HUES6 (cell line): Measurements from ENCODE around the gene LRRK1.

Experiments
- H3K27ac ChIP-seq: 2 replicates; pipeline ENCODE4 v1.7.0; 2013; ENCODE audit warnings: low read depth, mild to moderate bottlenecking, low read length, inconsistent platforms
- H3K27me3 ChIP-seq: 2 replicates; pipeline ENCODE4 v1.6.1; 2013; ENCODE audit warnings: low read length; ENCODE audit not compliant: control insufficient read depth, insufficient read depth
- H3K36me3 ChIP-seq: 2 replicates; pipeline ENCODE4 v1.6.1; 2013; ENCODE audit warnings: low read length; ENCODE audit not compliant: control insufficient read depth, insufficient read depth
- H3K4me1 ChIP-seq: 2 replicates; pipeline ENCODE4 v1.6.1; 2013; ENCODE audit warnings: low read length; ENCODE audit not compliant: control insufficient read depth, insufficient read depth
- H3K4me3 ChIP-seq: 2 replicates; pipeline ENCODE4 v1.5.1; 2013; ENCODE audit warnings: low read depth, low read length
- H3K9ac ChIP-seq: one replicate; pipeline ENCODE4 v1.6.1; 2013; ENCODE audit warnings: mild to moderate bottlenecking, low read length
- H3K9me3 ChIP-seq: 2 replicates; pipeline ENCODE4 v1.6.1; 2013; ENCODE audit warnings: low read depth, low read length; ENCODE audit not compliant: control insufficient read depth, insufficient read depth

Gene LRRK1

DNA sequence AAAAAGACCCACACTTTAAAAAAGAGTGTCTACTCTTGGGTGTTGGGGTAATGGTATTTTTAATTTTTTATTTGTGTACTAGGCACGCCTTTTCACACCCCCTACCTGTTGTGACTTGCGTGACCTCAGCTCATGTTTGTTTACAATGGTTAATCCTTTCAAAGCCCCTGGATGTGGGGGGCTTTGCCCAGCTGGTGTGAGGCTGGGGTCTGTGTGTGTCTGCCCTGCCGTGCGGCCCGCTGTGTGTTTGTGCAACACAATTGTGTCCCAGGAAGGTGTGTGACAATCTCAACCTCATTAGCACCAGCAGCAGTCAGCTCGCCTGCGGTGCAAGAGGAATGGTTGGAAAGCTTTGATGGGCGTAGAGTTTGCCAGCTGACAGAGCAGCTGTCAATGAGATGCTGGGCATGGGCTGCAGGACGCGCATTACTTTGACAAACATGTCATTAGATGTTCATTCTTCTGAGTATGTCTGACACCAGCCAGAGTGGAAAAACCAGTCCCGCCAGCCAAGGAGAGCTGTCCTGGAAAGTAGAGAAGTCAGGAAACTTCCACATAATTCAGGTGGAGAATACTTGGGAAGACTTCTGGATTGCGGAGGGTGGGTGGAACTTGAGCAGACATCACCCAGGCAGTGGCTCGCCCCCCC is 9.6 kb downstream of the LRRK1 start:
- Histone ChIP-seq H3K4me3 (no peak overlapping the region), H3K4me1 (peaks cover 22% of the 10 kb centered on the region; the same call in 1 of the 2 replicates), H3K27ac (no peak overlapping the region), H3K9ac (no peak overlapping the region), H3K9me3 (no peaks in the 10 kb centered on the region), H3K27me3 (peaks cover 3% of the 10 kb centered on the region; the same call in 1 of the 2 replicates), H3K36me3 (no peaks in the 10 kb centered on the region)

DNA sequence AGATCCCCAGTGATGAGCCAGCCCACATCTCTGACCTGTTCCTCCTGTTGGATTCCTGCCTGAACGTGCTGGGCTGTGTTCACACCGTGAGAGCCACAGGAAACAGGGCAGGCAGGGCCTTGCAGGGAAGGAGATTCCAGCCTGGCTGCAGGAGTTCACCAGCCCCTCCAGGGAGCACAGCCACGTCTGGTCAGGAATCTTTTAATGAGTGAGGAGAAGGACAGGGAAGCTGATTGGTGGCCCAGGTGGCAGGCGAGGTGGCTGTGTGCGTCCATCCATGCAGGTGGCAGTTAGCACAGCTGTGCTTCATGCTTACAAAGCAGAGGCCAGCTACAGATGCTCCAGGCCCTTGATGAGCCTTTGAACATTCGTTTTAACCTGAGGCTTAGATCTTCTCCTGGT is 10.5 kb downstream of the LRRK1 start:
- Histone ChIP-seq H3K4me1 (peaks cover 22% of the 10 kb centered on the region; the same call in 1 of the 2 replicates), H3K27ac (no peak overlapping the region), H3K36me3 (no peaks in the 10 kb centered on the region), H3K9me3 (no peaks in the 10 kb centered on the region), H3K4me3 (no peak overlapping the region), H3K9ac (no peak overlapping the region), H3K27me3 (no peaks in the 10 kb centered on the region)

DNA sequence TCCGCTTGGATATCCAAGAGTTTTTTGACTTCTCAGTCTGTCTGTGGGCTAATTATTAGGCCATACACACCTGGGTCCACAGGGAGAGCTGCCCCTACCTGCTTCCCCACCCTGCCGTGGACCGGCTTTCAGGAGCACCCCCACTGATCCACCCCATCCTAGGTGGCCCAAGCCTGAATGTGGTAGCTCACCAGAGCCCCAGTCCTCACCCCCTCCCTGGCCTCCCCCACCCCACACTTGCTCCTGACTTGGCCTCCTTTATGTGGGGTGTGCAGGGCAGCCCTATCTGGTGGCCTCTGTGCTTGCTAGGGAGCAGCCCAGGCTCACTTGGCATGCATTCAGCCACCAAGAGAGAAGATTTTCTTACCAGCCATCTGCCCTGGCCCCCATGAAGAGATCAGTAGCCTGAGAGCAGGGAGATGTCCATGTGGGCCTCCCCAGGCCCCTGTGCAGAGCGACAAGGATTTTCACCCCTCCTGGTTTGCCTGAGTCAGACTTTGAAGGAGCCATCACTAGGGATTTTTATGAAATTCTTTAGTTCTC is 11.2 kb downstream of the LRRK1 start:
- no peaks in the 10 kb centered on the region for H3K9me3 ChIP-seq
- no peak overlapping the region for H3K27ac ChIP-seq
- no peaks in the 10 kb centered on the region for H3K36me3 ChIP-seq
- no peak overlapping the region for H3K4me3 ChIP-seq
- H3K27me3 ChIP-seq, result no peaks in the 10 kb centered on the region
- H3K4me1 ChIP-seq, result peaks cover 22% of the 10 kb centered on the region; the same call in 1 of the 2 replicates
- no peak overlapping the region for H3K9ac ChIP-seq

DNA sequence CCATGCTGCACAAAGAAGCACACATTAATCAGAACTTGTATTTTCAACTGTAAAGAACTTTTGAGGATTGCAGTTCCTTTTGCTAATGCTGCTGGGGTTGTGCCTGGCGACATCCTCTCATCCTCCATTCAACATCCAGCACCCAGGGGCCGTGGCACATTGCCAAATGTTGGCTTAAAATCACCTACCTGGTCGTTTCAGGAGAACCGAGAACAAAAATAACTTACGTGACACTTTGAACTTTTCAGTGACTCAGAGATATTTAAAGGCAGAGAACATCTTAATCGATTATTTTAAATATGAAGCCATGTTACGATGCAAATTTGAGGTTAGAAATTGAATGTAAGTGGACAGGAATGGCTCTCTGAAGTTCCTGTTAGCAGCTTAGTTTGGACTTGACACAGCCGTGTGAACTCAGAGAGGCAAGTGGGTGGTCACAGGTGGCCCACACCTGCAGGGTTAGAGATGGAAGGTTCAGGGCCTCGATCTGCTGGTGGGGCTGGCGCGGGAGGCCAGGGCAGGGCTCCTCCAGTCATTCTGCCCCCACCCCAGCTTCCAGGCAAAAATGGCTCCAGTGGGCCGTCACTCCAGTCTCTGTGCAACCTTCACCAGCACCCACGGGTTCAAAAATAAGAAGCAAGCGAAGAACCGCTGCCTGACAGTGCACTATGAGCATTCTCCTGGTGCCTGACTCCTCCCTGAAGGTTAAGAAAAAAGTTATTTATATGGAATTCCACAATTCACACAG is 12.2 kb downstream of the LRRK1 start:
- H3K9ac ChIP-seq, result no peak overlapping the region
- no peaks in the 10 kb centered on the region for H3K9me3 ChIP-seq
- H3K27ac ChIP-seq, result no peak overlapping the region
- no peak overlapping the region for H3K4me3 ChIP-seq
- H3K36me3 ChIP-seq, result no peaks in the 10 kb centered on the region
- no peaks in the 10 kb centered on the region for H3K27me3 ChIP-seq
- peaks cover 22% of the 10 kb centered on the region; the same call in 1 of the 2 replicates for H3K4me1 ChIP-seq

DNA sequence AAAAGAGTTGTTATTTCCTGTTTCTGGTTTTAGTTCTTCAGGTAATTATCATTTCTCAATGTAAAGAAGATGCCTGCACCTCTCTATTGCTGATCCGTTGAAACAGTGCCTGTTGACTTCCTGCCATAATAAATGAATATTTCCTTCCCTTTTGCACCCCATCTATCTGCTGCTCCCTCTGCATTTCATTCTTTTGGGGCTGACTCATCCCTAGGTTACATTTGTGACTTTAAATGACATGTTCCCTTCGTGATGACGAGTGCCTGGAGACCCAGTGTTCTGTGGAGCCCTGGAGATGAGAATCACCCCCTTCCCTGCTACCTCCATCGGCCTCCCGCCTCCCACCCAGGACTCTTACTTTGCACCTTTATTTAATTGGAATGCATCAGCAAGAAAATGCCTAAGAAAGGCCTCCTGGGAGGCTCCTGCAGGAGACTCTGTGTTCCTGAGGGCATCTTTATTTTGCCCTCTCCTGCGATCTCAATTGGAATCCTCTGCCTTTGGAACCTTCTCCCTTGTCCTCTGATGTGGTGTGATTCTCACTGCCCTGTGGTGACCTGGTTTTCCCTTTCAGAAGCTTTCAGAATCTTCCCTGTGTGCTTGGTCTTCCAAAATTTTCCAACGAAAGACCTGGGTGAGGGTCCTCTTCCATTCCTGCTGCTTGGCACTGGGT is 13.7 kb downstream of the LRRK1 start:
- H3K9ac ChIP-seq, result no peak overlapping the region
- no peak overlapping the region for H3K27ac ChIP-seq
- H3K36me3 ChIP-seq, result no peaks in the 10 kb centered on the region
- peaks cover 22% of the 10 kb centered on the region; the same call in 1 of the 2 replicates for H3K4me1 ChIP-seq
- H3K4me3 ChIP-seq, result no peak overlapping the region
- no peaks in the 10 kb centered on the region for H3K9me3 ChIP-seq
- no peaks in the 10 kb centered on the region for H3K27me3 ChIP-seq

DNA sequence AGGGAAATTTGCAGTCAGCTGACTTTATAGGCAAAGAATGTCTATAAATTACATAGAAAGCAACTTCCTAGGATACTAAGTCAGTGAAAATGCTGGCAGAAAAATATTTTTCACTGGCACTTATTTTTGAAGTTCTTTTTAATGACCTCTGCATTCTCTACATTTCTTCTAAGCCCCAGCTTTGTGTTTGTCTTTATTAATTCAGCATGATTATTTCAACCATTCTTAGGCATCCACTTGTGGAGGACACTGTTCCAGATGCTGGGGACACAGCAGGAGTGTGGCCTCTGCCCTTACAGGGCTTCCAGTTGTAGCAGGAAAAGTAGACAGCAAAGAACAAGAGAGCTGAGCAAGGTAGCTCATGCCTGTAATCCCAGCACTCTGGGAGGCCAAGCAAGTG is 15.0 kb downstream of the LRRK1 start:
- H3K4me1 ChIP-seq, result peaks cover 16% of the 10 kb centered on the region; the same call in 1 of the 2 replicates
- H3K27me3 ChIP-seq, result no peaks in the 10 kb centered on the region
- H3K4me3 ChIP-seq, result no peak overlapping the region
- H3K27ac ChIP-seq, result no peak overlapping the region
- H3K36me3 ChIP-seq, result no peaks in the 10 kb centered on the region
- no peaks in the 10 kb centered on the region for H3K9me3 ChIP-seq
- H3K9ac ChIP-seq, result no peak overlapping the region

DNA sequence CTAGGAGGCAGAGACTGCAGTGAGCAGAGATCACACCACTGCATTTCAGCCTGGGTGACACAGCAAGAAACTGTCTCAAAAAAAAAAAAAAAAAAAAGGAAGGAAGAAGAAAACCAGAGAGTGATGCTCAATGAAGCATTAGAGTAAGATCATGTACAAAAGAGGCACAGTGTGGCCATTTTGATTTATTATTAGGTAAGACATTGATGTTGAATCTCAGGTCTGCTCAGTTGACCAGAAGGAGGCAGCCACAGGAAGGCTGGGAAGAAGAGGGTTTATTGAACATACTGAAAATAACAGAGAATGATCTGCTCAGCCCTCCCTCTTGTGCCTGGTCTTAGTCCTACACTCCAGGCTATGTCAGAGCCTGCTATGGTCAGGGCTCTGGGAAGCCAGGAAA is 15.6 kb downstream of the LRRK1 start:
- Histone ChIP-seq H3K36me3 (no peaks in the 10 kb centered on the region), H3K4me1 (peaks cover 12% of the 10 kb centered on the region; the same call in 1 of the 2 replicates), H3K9ac (no peak overlapping the region), H3K27me3 (no peaks in the 10 kb centered on the region), H3K9me3 (no peaks in the 10 kb centered on the region), H3K27ac (no peak overlapping the region), H3K4me3 (no peak overlapping the region)

DNA sequence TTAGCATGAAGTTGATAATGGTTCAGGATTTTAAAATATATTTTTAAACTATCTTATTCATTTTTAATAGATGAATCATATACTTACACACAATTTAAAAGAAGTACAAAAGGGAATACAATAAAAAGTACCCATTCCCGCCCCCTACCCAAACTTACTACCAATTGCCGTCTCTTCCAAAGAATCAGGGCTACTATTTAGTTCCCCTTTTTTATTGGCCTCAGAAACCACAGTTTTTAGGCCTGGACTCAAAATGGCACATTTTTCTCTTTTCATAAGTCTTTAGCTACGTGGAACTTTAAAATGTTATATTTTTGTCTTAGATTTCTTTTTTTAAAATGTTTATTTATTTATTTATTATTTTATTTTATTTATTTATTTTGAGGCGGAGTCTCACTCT is 18.0 kb downstream of the LRRK1 start:
- H3K36me3 ChIP-seq, result no peaks in the 10 kb centered on the region
- no peak overlapping the region for H3K27ac ChIP-seq
- peaks cover 9% of the 10 kb centered on the region; the same call in 1 of the 2 replicates for H3K4me1 ChIP-seq

DNA sequence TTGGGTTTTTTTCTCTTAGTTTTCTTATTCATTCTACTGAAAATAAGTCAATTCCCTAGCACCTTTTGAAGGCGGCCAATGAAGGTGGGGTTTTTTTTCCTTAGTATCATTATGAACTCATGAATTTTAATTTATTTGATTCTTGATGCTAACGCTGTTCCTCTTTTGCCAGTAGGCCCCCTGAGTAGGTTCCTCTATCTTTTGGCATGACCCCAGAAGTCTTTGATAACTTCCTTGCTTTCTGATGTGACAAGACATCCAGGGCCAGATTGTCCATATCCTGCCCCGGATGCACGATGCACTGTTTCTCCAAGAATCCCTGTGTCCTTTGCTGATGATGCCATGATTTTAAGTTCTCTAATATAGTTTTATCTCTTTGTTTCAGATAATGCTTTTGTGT is 20.6 kb downstream of the LRRK1 start:
- Histone ChIP-seq H3K27ac (no peak overlapping the region), H3K36me3 (no peaks in the 10 kb centered on the region)

More for the DNA sequence above, 18.0 kb downstream of the LRRK1 start:
- Histone ChIP-seq H3K4me3 (no peak overlapping the region), H3K27me3 (no peaks in the 10 kb centered on the region), H3K9me3 (peaks cover 3% of the 10 kb centered on the region; the same call in 1 of the 2 replicates), H3K9ac (no peak overlapping the region)

DNA sequence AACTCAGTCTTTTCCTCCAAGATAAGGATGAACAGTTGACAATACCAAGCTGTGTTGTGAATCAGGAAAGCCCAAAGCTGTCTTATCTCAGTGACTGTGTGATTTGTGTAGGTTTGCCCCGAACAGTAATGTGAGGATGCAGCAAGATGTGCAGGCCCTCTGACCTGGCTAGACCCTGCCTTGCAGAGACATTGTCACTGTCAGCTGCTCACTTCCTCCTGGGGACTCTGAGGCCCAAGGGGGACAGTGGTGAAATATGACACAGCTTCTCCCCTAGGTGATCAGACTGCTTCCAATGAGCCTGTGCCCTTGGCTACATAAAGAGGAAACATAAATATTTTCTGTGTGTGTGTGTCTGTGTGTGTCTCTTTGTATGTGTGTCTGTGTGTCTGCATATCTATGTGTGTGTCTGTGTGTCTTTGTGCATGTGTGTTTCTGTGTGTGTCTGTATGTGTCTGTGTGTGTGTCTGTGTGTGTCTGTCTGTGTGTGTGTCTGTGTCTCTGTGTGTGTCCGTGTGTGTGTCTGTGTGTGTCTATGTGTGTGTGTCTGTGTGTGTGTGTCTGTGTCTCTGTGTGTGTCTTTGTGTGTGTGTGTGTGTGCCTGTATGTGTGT is 21.7 kb downstream of the LRRK1 start:
- Histone ChIP-seq H3K9ac (no peak overlapping the region), H3K27me3 (no peaks in the 10 kb centered on the region), H3K27ac (no peak overlapping the region), H3K36me3 (no peaks in the 10 kb centered on the region), H3K9me3 (peaks cover 3% of the 10 kb centered on the region; the same call in 1 of the 2 replicates), H3K4me1 (no peaks in the 10 kb centered on the region), H3K4me3 (no peak overlapping the region)

More for the DNA sequence above, 20.6 kb downstream of the LRRK1 start:
- no peaks in the 10 kb centered on the region for H3K27me3 ChIP-seq
- H3K4me3 ChIP-seq, result no peak overlapping the region
- no peaks in the 10 kb centered on the region for H3K4me1 ChIP-seq
- no peak overlapping the region for H3K9ac ChIP-seq
- peaks cover 3% of the 10 kb centered on the region; the same call in 1 of the 2 replicates for H3K9me3 ChIP-seq
